OCI-LY3 (cell line): Measurements from ENCODE around the gene TRDN.

Experiments
- EZH2phosphoT487 ChIP-seq: fragments of 200-600 bp; shearing (Covaris generic); IDR thresholded peaks from 2 replicates; pipeline ENCODE4 v1.6.1; 2018; ENCODE audit warnings: antibody characterized with exemption, mixed run types, low read depth
- TF ChIP-seq, protein P1 (sequence below): fragments of 200-600, 300-600 bp; sonication (generic); IDR thresholded peaks from 2 replicates; pipeline ENCODE4 v1.5.1; 2014; ENCODE audit warnings: antibody characterized with exemption, low read length, low read depth

DNA sequence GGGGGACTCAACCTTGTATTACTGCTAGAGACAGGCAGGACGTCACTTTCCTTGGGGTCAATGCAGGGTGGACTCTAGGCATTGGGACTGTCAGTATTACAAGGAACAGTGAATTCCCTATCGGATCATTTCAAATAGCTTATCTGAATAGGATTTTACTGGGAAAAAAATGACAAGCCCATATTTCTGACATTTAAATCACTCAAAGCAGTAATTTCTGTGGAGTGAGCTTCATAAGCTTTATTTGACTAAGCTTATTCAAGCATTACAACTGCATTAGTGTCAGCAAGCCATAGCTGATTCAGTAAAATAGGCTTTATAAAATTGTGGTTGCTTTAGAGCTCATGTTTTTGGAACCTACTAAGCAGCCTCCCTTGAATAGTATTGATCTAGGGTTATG is 44.3 kb downstream of the TRDN start:
- TF ChIP-seq, protein P1, sequence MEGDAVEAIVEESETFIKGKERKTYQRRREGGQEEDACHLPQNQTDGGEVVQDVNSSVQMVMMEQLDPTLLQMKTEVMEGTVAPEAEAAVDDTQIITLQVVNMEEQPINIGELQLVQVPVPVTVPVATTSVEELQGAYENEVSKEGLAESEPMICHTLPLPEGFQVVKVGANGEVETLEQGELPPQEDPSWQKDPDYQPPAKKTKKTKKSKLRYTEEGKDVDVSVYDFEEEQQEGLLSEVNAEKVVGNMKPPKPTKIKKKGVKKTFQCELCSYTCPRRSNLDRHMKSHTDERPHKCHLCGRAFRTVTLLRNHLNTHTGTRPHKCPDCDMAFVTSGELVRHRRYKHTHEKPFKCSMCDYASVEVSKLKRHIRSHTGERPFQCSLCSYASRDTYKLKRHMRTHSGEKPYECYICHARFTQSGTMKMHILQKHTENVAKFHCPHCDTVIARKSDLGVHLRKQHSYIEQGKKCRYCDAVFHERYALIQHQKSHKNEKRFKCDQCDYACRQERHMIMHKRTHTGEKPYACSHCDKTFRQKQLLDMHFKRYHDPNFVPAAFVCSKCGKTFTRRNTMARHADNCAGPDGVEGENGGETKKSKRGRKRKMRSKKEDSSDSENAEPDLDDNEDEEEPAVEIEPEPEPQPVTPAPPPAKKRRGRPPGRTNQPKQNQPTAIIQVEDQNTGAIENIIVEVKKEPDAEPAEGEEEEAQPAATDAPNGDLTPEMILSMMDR: no peak
- no peak for TF ChIP-seq EZH2phosphoT487
